ENCODE data around the gene JMJD7. TPM values are rescaled to one million over a fixed set of nuclear protein-coding genes. Genes with fewer than 3 reads are reported as not detected.

The JMJD7 gene
- total and polyA plus RNA-seq, 9 of the 15 experiments (the other 6 are each of a cell fraction or from before 2014, with no cell fraction given), result 1.2 to 13.9 (median 6.1) TPM

GRCh38 chr15:41814534-41814933 is 13.4 kb upstream of the JMJD7 start (continued):
- TF ChIP-seq SFPQ (IDR thresholded peaks at IDR 0.05; ENCODE audit: low read depth, low read length), result no peak
- TF ChIP-seq GATAD2B (IDR thresholded peaks at IDR 0.05; ENCODE audit: borderline replicate concordance), result no peak

- FAIRE-seq, result no peak
- Histone ChIP-seq H3K4me3 (no peak overlapping the region), H3K4me1 (replicated peaks in 1 of 2; ENCODE audit: control insufficient read depth in 2 of 2, insufficient read depth in 2 of 2, low read length in 2 of 2) (peaks cover 0 to 6% of the 10 kb centered on the region in 2 experiments; a peak in 3 of 5 replicates), H4K20me1 (replicated peaks; ENCODE audit: control insufficient read depth, insufficient read depth, low read length) (0 out of 2 replicates have a peak, but pooled peaks cover 4% of the 10 kb centered on the region), H3K9ac (ENCODE audit: insufficient read depth in 1 of 2, low read depth in 2 of 2, low read length in 2 of 2) (no peak overlapping the region), H3K36me3 (ENCODE audit: control insufficient read depth, insufficient read depth, low read length) (peaks cover 11% of the 10 kb centered on the region; the same call in 2 of the 3 replicates), H3K9me3 (replicated peaks; ENCODE audit: control insufficient read depth, insufficient read depth, low read depth, low read length) (no peaks in the 10 kb centered on the region), H2AFZ (ENCODE audit: low read depth, low read length) (no peak overlapping the region), H3K4me2 (ENCODE audit: insufficient read depth, low read length) (no peak overlapping the region), H3K27me3 (ENCODE audit: control insufficient read depth in 2 of 2, insufficient read depth in 2 of 2, low read length in 2 of 2) (no peaks in the 10 kb centered on the region), H3K27ac (ENCODE audit: extremely low read depth, low read depth, low read length) (no peak overlapping the region), H3K79me2 (ENCODE audit: control insufficient read depth, insufficient read depth, low read length) (no peaks in the 10 kb centered on the region), H3K9me1 (ENCODE audit: control insufficient read depth, insufficient read depth, low read length) (no peaks in the 10 kb centered on the region)
- in situ Hi-C loops (cut with MboI) (loop anchor here (10.0 to 25.0 kb wide), 2 partner anchors 212 to 354 kb away; no protein-coding TSS in a partner anchor), intact Hi-C loops (cut with micrococcal nuclease) (no loop called here)
- 90% methylated on average over 9 of the region's 9 CpGs for WGBS (ENCODE audit: insufficient coverage, low coverage, missing lambda C conversion rate)
- CTCF ChIA-PET (ENCODE audit: low intra/inter-chr PET ratio), result no interaction called here
- no peak for DNase-seq (ENCODE audit: extremely low read depth in 1 of 4, low spot score in 3 of 4)
- ATAC-seq, result no peak
- TF ChIP-seq CHD4 (IDR thresholded peaks at IDR 0.05; ENCODE audit: insufficient read depth, insufficient replicate concordance, low read depth, low read length, poor library complexity, severe bottlenecking) (no peak), EZH2 (IDR thresholded peaks at IDR 0.05; ENCODE audit: borderline replicate concordance, low read depth, low read length) (no peak), ESRRA (IDR thresholded peaks at IDR 0.05; ENCODE audit: borderline replicate concordance, low read depth) (no peak), PHB (CRISPR knock-in tag; IDR thresholded peaks at IDR 0.05) (no peak), SMAD2 (IDR thresholded peaks at IDR 0.05; ENCODE audit: low read depth, low read length) (no peak), GMEB1 (CRISPR knock-in tag; IDR thresholded peaks at IDR 0.05) (no peak), ZNF609 (CRISPR knock-in tag; IDR thresholded peaks at IDR 0.05; ENCODE audit: borderline replicate concordance) (no peak), DPF2 (IDR thresholded peaks at IDR 0.05) (no peak)
- no TSS peak for BruUV-seq (replicated peaks)
- POLR2A ChIA-PET, result no interaction called here
Observed at GRCh38 chr15:41816788-41817187, 11.1 kb upstream of the JMJD7 start.
